Bronchial epithelial cell (primary cell): ENCODE measurements around the gene CCDC91. TPM values are rescaled to one million over a fixed set of nuclear protein-coding genes. Genes with fewer than 3 reads are reported as not detected.
A peak's percentile ranks its signal among the peaks of the same experiment; 100 is the strongest.

Experiments
- DNase-seq: peaks from one replicate; pipeline ENCODE4 v3.0.0-alpha.2; 2010; ENCODE audit warnings: low read depth
- FAIRE-seq: peaks from 2 replicates; lab custom pipeline; 2011; peaks lifted over from hg19 to GRCh38; lab: Jason Lieb, UNC
- H3K27me3 ChIP-seq: 2 replicates; pipeline ENCODE4 v1.5.1; 2011; ENCODE audit warnings: low read length; ENCODE audit not compliant: control insufficient read depth, insufficient read depth
- H3K36me3 ChIP-seq: 2 replicates; pipeline ENCODE4 v1.5.1; 2011; ENCODE audit warnings: low read length; ENCODE audit not compliant: control insufficient read depth, insufficient read depth
- H3K4me3 ChIP-seq: 2 replicates; pipeline ENCODE4 v1.5.1; 2011; ENCODE audit warnings: mild to moderate bottlenecking, low read depth, low read length, control low read depth
- CTCF ChIP-seq: IDR thresholded peaks from 2 replicates; pipeline ENCODE4 v1.5.1; 2011; ENCODE audit warnings: mild to moderate bottlenecking, moderate library complexity, low read length, control low read depth, inconsistent platforms; ENCODE audit not compliant: insufficient read depth, severe bottlenecking
- total RNA-seq: library from RNA; depleted of rRNA; stranded (reverse); fragments of >200 nt; gene quantifications from 2 replicates; pipeline ENCODE4 v1.2.1, GENCODE V29; 2014

CCDC91 gene
- total RNA-seq, 1 donor from 2014 or later: 26.3 TPM

- FAIRE-seq: no peak
- Histone ChIP-seq H3K36me3 (no peaks in the 10 kb centered on the region), H3K27me3 (no peaks in the 10 kb centered on the region), H3K4me3 (no peak overlapping the region)
- DNase-seq: no peak
- no peak for TF ChIP-seq CTCF
Measured at GRCh38 chr12:28243310-28243633, 53.0 kb downstream of the CCDC91 start.

GRCh38 chr12:28247806-28248205 lies 57.5 kb downstream of the CCDC91 start:
- FAIRE-seq (no peak), DNase-seq (no peak)
- Histone ChIP-seq H3K36me3 (no peaks in the 10 kb centered on the region), H3K4me3 (no peak overlapping the region), H3K27me3 (no peaks in the 10 kb centered on the region)
- no peak for TF ChIP-seq CTCF

GRCh38 chr12:28248555-28249145 lies 58.4 kb downstream of the CCDC91 start:
- DNase-seq (no peak), FAIRE-seq (no peak)
- H3K4me3 ChIP-seq: no peak overlapping the region
- TF ChIP-seq CTCF: no peak
- H3K27me3 ChIP-seq: no peaks in the 10 kb centered on the region
- no peaks in the 10 kb centered on the region for H3K36me3 ChIP-seq

- no peak for TF ChIP-seq CTCF
- H3K36me3 ChIP-seq: no peaks in the 10 kb centered on the region
- no peak overlapping the region for H3K4me3 ChIP-seq
- peak; percentile 38 for DNase-seq
- no peaks in the 10 kb centered on the region for H3K27me3 ChIP-seq
- no peak for FAIRE-seq
Measured at GRCh38 chr12:28253161-28253641, 62.9 kb downstream of the CCDC91 start.

- no peaks in the 10 kb centered on the region for H3K27me3 ChIP-seq
- no peak overlapping the region for H3K4me3 ChIP-seq
- DNase-seq: peak; percentile 76
- H3K36me3 ChIP-seq: peaks cover 1% of the 10 kb centered on the region
- no peak for TF ChIP-seq CTCF
- FAIRE-seq: no peak
Measured at GRCh38 chr12:28257411-28257810, 67.2 kb downstream of the CCDC91 start.

GRCh38 chr12:28258998-28259397 lies 68.7 kb downstream of the CCDC91 start:
- Histone ChIP-seq H3K4me3 (no peak overlapping the region), H3K27me3 (no peaks in the 10 kb centered on the region), H3K36me3 (peaks cover 1% of the 10 kb centered on the region)
- DNase-seq (peak; percentile 32), FAIRE-seq (no peak)
- no peak for TF ChIP-seq CTCF
